NCI-H2107 treated with DMSO at 0.1 percent for 48 hours (cell line): Measurements from ENCODE around the gene KRTAP5-2.
"Not testable (repeated sequence)": the region's sequence is repeated elsewhere in the genome, so short reads cannot be mapped to it uniquely, and the experiment has no call there.

Source experiments
- DNase-seq: peaks from one replicate; lab custom pipeline; 2025; ENCODE audit not compliant: unreplicated experiment; lab: John Stamatoyannopoulos, UW

Gene KRTAP5-2

GRCh38 chr11:1592628-1593027 lies 5.5 kb downstream of the KRTAP5-2 start:
- peak; percentile 22 for DNase-seq

- no peak for DNase-seq
Observed at GRCh38 chr11:1589996-1590395, 8.1 kb downstream of the KRTAP5-2 start.

- not testable (repeated sequence) for DNase-seq
Observed at GRCh38 chr11:1589191-1589963, 8.7 kb downstream of the KRTAP5-2 start.

- DNase-seq: peak; percentile 61
Observed at GRCh38 chr11:1586699-1587098, 11.4 kb downstream of the KRTAP5-2 start.

GRCh38 chr11:1584661-1585370 lies 13.3 kb downstream of the KRTAP5-2 start, which contains the start of gene KRTAP5-1:
TSS of gene KRTAP5-1 (minus strand) at chr11:1585283. CDS start at chr11:1585249, 34 bp downstream.
- DNase-seq: not testable (repeated sequence)

- DNase-seq: not testable (repeated sequence)
Observed at GRCh38 chr11:1582909-1583308, 15.2 kb downstream of the KRTAP5-2 start.

- no peak for DNase-seq
Observed at GRCh38 chr11:1581976-1582375, 16.1 kb downstream of the KRTAP5-2 start.

- DNase-seq: no peak
Observed at GRCh38 chr11:1576825-1577224, 21.3 kb downstream of the KRTAP5-2 start.

- DNase-seq: not testable (repeated sequence)
Observed at GRCh38 chr11:1575756-1576155, 22.3 kb downstream of the KRTAP5-2 start.

GRCh38 chr11:1574933-1575242 lies 23.2 kb downstream of the KRTAP5-2 start:
- DNase-seq: no peak

GRCh38 chr11:1574238-1574932 lies 23.7 kb downstream of the KRTAP5-2 start:
- peak; percentile 83 for DNase-seq

- DNase-seq: no peak
Observed at GRCh38 chr11:1573903-1574237, 24.2 kb downstream of the KRTAP5-2 start.

- DNase-seq: no peak
Observed at GRCh38 chr11:1573077-1573902, 24.8 kb downstream of the KRTAP5-2 start.

- DNase-seq: peak; percentile 37
Observed at GRCh38 chr11:1572197-1573076, 25.7 kb downstream of the KRTAP5-2 start, which contains the start of gene DUSP8. TSS of gene DUSP8 (minus strand) at chr11:1572271. CDS start at chr11:1565826, 6,445 bp downstream.

- DNase-seq: no peak
Observed at GRCh38 chr11:1571760-1572196, 26.3 kb downstream of the KRTAP5-2 start.

GRCh38 chr11:1570896-1571759 lies 27.0 kb downstream of the KRTAP5-2 start:
- DNase-seq: no peak

- no peak for DNase-seq
Observed at GRCh38 chr11:1570531-1570895, 27.6 kb downstream of the KRTAP5-2 start.

GRCh38 chr11:1570001-1570453 lies 28.1 kb downstream of the KRTAP5-2 start:
- no peak for DNase-seq

- no peak for DNase-seq
Observed at GRCh38 chr11:1569251-1569780, 28.8 kb downstream of the KRTAP5-2 start.
